ENCODE data around the gene PROCR. TPM values are rescaled to one million over a fixed set of nuclear protein-coding genes. Genes with fewer than 3 reads are reported as not detected.

Gene PROCR
- polyA plus RNA-seq, 1 donor from 2014 or later: 0.30 TPM

DNA sequence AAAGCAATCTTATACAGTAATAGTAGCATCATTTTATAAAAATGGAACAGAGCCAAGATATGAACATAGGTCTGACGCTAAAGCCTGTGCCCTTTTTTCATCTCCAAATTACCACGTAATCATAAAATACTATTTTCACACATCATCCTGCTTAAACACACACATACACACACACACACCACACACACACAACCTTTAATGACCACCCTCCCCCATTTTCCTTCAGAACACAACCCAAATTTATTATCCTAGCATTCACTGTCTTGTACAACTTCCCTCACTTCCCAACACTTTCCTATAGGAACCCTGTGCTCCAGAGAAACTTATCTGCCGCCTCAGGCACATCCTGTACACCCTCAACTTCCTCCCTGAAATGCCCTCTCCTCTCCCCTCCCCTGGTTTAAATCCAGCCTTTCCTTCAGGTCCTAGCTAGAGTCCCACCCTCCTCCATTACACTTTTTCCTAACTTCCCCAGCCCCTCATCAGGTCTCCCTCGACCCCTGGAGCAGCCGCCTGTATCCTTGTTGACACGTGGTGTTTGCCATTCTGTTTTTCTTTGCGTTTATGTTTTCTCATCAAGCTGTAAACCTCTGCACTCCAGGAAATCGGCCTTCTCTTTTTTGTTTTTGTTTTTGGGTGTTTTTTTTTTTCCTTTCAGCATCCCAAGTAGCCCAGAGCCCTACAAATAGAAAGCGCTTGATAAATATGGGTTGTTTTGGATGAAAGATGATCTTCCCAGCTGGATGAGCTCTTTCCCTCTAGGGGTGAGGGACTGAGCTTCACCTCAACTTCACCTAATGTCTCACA lies 53.6 kb downstream of the PROCR start:
- H3K36me3 ChIP-seq (ENCODE audit: insufficient read depth, low read length): no peaks in the 10 kb centered on the region
- H3K4me3 ChIP-seq (ENCODE audit: low read length): peak overlapping the region; percentile 67
- H3K9me2 ChIP-seq (ENCODE audit: insufficient read depth, low read length): no peaks in the 10 kb centered on the region
- H3K9me3 ChIP-seq (ENCODE audit: low read length): no peaks in the 10 kb centered on the region
- H3K9ac ChIP-seq (ENCODE audit: low read length): peak overlapping the region; percentile 66
- peaks cover 9% of the 10 kb centered on the region for H3F3A ChIP-seq (ENCODE audit: insufficient read depth, low read length, poor library complexity, severe bottlenecking)
- no peaks in the 10 kb centered on the region for H4K20me1 ChIP-seq (ENCODE audit: insufficient read depth)
- peaks cover 22% of the 10 kb centered on the region for H3K27me3 ChIP-seq (ENCODE audit: insufficient read depth, low read depth, low read length)
- peak overlapping the region; percentile 76 for H3K4me2 ChIP-seq (ENCODE audit: low read length)
- no peak for TF ChIP-seq EZH2 (IDR thresholded peaks at IDR 0.05; ENCODE audit: borderline replicate concordance, insufficient read depth, low read length, poor library complexity, severe bottlenecking)
- no peak for TF ChIP-seq RAD21 (conservative IDR thresholded peaks at IDR 0.05)
- no peak for TF ChIP-seq POLR2AphosphoS5 (IDR thresholded peaks at IDR 0.05)
- no peak for TF ChIP-seq REST (IDR thresholded peaks at IDR 0.05; ENCODE audit: borderline replicate concordance)
- TF ChIP-seq TAF1 (IDR thresholded peaks at IDR 0.05; ENCODE audit: low read depth): no peak
- TF ChIP-seq EP300 (conservative IDR thresholded peaks at IDR 0.05; ENCODE audit: poor library complexity, severe bottlenecking): no peak
- TF ChIP-seq SMC3 (conservative IDR thresholded peaks at IDR 0.05; ENCODE audit: poor library complexity): no peak
- TF ChIP-seq, protein P1, sequence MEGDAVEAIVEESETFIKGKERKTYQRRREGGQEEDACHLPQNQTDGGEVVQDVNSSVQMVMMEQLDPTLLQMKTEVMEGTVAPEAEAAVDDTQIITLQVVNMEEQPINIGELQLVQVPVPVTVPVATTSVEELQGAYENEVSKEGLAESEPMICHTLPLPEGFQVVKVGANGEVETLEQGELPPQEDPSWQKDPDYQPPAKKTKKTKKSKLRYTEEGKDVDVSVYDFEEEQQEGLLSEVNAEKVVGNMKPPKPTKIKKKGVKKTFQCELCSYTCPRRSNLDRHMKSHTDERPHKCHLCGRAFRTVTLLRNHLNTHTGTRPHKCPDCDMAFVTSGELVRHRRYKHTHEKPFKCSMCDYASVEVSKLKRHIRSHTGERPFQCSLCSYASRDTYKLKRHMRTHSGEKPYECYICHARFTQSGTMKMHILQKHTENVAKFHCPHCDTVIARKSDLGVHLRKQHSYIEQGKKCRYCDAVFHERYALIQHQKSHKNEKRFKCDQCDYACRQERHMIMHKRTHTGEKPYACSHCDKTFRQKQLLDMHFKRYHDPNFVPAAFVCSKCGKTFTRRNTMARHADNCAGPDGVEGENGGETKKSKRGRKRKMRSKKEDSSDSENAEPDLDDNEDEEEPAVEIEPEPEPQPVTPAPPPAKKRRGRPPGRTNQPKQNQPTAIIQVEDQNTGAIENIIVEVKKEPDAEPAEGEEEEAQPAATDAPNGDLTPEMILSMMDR (IDR thresholded peaks at IDR 0.05; ENCODE audit: poor library complexity, severe bottlenecking): no peak
- TF ChIP-seq MXI1 (conservative IDR thresholded peaks at IDR 0.05; ENCODE audit: poor library complexity, severe bottlenecking): no peak
- peak overlapping the region; percentile 83 for H2AFZ ChIP-seq (ENCODE audit: low read depth, low read length)
- H3K27ac ChIP-seq (ENCODE audit: low read length): no peak overlapping the region
- H3K79me2 ChIP-seq (replicated peaks; ENCODE audit: insufficient read depth, low read length): peaks cover 7% of the 10 kb centered on the region

DNA sequence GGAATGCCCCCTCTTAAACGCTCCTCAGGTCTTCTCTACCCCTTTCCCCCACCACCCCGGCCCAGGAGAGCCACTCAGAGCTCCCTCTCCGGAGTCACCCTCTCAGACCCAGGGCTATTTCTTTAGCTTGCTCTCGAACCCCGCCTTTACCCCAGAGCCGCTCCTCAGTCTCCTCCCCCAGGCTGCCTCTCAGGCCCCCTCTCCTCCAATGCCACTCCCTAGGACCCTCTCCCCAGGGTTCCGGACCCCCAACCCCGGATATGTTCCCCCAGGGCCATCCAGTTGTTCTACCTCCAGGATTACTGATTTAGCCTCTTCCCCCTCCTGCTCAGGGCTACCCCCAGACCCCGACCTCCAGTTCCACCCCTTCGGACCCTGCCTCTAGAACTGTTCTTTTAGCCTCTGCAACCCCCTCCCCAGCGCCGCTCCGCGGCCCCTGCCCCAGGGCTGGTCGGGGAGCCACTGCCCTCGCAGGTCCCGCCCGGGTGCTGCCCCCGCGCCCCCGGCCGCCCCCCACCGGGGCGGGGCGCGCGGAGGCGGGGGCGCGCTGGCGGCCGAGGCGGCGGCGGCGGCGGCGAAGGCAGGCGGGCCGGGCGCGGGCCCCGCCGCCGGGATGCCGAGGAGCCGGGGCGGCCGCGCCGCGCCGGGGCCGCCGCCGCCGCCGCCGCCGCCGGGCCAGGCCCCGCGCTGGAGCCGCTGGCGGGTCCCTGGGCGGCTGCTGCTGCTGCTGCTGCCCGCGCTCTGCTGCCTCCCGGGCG lies 54.4 kb downstream of the PROCR start, which contains the start of gene MMP24:
MMP24 (plus strand) TSS at position 565 of the 758 bp plus-strand sequence; CDS start at position 614, 49 bp downstream.
- Histone ChIP-seq H2AFZ (ENCODE audit: low read depth, low read length) (peak within 1 kb of the TSS; percentile 83), H3K9ac (ENCODE audit: low read length) (peak within 1 kb of the TSS; percentile 82), H4K20me1 (ENCODE audit: insufficient read depth) (no peaks in the 10 kb centered on the region), H3K36me3 (ENCODE audit: insufficient read depth, low read length) (no peaks in the 10 kb centered on the region), H3K4me2 (ENCODE audit: low read length) (peak within 1 kb of the TSS; percentile 81), H3K27me3 (ENCODE audit: insufficient read depth, low read depth, low read length) (peaks cover 22% of the 10 kb centered on the region), H3K79me2 (replicated peaks; ENCODE audit: insufficient read depth, low read length) (peaks cover 7% of the 10 kb centered on the region), H3K9me2 (ENCODE audit: insufficient read depth, low read length) (no peaks in the 10 kb centered on the region), H3K9me3 (ENCODE audit: low read length) (no peaks in the 10 kb centered on the region), H3F3A (ENCODE audit: insufficient read depth, low read length, poor library complexity, severe bottlenecking) (peaks cover 9% of the 10 kb centered on the region), H3K4me3 (ENCODE audit: low read length) (peak within 1 kb of the TSS; percentile 70), H3K27ac (ENCODE audit: low read length) (peak within 1 kb of the TSS; percentile 81)
- TF ChIP-seq EZH2 (IDR thresholded peaks at IDR 0.05; ENCODE audit: borderline replicate concordance, insufficient read depth, low read length, poor library complexity, severe bottlenecking): no peak
- no peak for TF ChIP-seq REST (IDR thresholded peaks at IDR 0.05; ENCODE audit: borderline replicate concordance)
- TF ChIP-seq SMC3 (conservative IDR thresholded peaks at IDR 0.05; ENCODE audit: poor library complexity): no peak
- TF ChIP-seq MXI1 (conservative IDR thresholded peaks at IDR 0.05; ENCODE audit: poor library complexity, severe bottlenecking): no peak
- no peak for TF ChIP-seq EP300 (conservative IDR thresholded peaks at IDR 0.05; ENCODE audit: poor library complexity, severe bottlenecking)
- no peak for TF ChIP-seq TAF1 (IDR thresholded peaks at IDR 0.05; ENCODE audit: low read depth)
- TF ChIP-seq, protein P1 (IDR thresholded peaks at IDR 0.05; ENCODE audit: poor library complexity, severe bottlenecking): no peak
- TF ChIP-seq RAD21 (conservative IDR thresholded peaks at IDR 0.05): no peak
- TF ChIP-seq POLR2AphosphoS5 (IDR thresholded peaks at IDR 0.05): no peak

Measured in neural cell (in vitro differentiated cells).